HFF-Myc (cell line): ENCODE measurements around the gene CHST2.
A peak's percentile ranks its signal among the peaks of the same experiment; 100 is the strongest.

Experiments used
- DNase-seq: peaks from one replicate; pipeline ENCODE4 v3.0.0-alpha.2; 2011; ENCODE audit warnings: low read depth; ENCODE audit errors: extremely low read depth
- H3K4me3 ChIP-seq: replicated peaks from 2 replicates; pipeline ENCODE4 v1.5.1; 2011; ENCODE audit warnings: low read depth, mild to moderate bottlenecking, control low read depth, low read length
- CTCF ChIP-seq: IDR thresholded peaks from 2 replicates; pipeline ENCODE4 v1.5.1; 2012; ENCODE audit warnings: mild to moderate bottlenecking, low read depth, low read length, control low read depth; ENCODE audit errors: missing control alignments

CHST2 gene

GRCh38 chr3:143135150-143135549, 15.6 kb downstream of the CHST2 start:
- no peak for TF ChIP-seq CTCF
- peak; percentile 97 for DNase-seq
- no peak overlapping the region for H3K4me3 ChIP-seq

DNA sequence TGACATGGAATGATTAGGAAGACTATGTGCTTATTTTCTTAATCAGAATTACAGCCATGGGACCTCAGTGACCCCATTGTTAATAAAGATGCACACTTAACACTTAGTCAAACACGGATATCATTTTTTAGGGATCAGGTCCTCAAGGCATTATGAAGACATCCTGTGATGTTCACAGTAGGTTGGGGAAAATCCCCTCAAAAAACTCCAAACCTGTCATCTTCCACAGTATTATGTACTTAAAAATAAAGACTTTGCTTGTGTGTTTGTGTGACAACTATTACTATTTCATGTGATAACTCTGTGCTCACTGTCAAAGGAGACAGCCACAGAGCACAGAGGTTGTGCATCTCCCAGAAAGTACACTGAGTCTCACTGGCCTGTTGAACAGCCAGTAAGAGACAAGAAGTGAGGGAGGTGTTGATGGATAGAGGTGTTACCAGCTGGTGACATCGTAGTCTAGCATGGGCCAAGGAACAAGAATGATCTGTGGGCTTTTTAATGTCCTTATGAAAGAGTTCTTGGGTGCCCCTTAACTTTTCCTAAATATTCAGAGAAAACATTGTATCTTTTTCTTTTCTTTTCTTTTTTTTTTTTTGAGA, 18.0 kb downstream of the CHST2 start:
- H3K4me3 ChIP-seq: no peak overlapping the region
- TF ChIP-seq CTCF: no peak
- no peak for DNase-seq

DNA sequence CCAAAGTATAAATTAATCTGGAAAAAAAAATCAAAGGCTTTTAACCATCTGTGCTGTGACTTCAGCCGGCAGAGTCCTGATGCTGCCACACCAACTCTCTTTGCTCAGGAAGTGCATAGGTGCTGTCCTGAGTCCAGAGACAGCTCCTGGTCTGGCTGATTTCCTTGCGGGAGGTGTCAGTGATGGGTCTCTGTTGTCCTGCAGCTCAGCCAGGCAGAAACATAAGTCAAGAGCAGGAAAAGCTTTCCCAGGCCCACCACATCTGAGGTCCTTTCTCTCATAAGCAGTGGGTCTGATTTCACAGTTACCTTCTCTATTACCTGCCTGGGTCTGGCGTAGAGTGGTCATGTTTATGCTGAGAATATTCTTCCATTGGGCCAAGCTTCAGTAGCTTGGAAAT, 19.4 kb downstream of the CHST2 start:
- TF ChIP-seq CTCF: no peak
- DNase-seq: no peak
- no peak overlapping the region for H3K4me3 ChIP-seq

GRCh38 chr3:143139762-143140161, 20.2 kb downstream of the CHST2 start:
- no peak overlapping the region for H3K4me3 ChIP-seq
- no peak for DNase-seq
- no peak for TF ChIP-seq CTCF

DNA sequence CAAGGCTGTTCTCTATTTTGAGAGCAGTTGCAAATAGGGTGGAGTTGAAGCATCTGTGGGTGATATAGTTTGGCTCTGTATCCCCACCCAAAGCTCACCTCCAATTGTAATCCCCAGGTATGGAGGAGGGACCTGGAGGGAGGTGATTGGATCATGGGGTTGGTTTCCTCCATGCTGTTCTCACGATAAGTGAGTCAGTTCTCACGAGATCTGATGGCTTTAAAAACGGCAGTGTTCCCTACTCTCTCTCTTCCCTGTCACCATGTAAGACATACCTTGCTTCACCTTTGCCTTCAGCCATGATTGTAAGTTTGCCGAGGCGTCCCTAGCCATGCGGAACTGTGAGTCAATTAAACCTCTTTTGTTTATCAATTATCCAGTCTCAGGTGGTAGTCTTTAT, 21.0 kb downstream of the CHST2 start:
- no peak overlapping the region for H3K4me3 ChIP-seq
- TF ChIP-seq CTCF: no peak

DNA sequence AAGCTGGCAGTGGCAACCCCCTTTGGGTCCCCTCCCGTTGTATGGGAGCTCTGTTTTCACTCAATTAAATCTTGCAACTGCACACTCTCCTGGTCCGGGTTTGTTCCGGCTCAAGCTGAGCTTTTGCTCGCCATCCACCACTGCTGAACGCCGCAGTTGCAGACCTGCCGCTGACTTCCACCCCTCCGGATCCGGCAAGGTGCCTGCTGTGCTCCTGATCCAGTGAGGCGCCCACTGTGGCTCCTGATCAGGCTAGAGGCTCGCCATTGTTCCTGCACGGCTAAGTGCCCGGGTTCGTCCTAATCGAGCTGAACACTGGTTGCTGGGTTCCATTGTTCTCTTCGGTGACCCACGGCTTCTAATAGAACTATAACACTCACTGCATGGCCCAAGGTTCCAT, 22.8 kb downstream of the CHST2 start:
- no peak overlapping the region for H3K4me3 ChIP-seq
- DNase-seq: no peak
- no peak for TF ChIP-seq CTCF

More for the DNA sequence above, 21.0 kb downstream of the CHST2 start:
- no peak for DNase-seq

- no peak overlapping the region for H3K4me3 ChIP-seq
- TF ChIP-seq CTCF: no peak
- DNase-seq: no peak
Measured at GRCh38 chr3:143145906-143146305, 26.3 kb downstream of the CHST2 start.
